ENCODE measurements around the gene ITGB8. TPM values are rescaled to one million over a fixed set of nuclear protein-coding genes. Genes with fewer than 3 reads are reported as not detected.

Gene ITGB8
- total RNA-seq, 1 donor = 13.0 TPM

- no peak overlapping the region for H3K4me3 ChIP-seq (ENCODE audit: low read depth, low read length)
- DNase-seq (ENCODE audit: low read depth) = no peak
- TF ChIP-seq, protein P1, sequence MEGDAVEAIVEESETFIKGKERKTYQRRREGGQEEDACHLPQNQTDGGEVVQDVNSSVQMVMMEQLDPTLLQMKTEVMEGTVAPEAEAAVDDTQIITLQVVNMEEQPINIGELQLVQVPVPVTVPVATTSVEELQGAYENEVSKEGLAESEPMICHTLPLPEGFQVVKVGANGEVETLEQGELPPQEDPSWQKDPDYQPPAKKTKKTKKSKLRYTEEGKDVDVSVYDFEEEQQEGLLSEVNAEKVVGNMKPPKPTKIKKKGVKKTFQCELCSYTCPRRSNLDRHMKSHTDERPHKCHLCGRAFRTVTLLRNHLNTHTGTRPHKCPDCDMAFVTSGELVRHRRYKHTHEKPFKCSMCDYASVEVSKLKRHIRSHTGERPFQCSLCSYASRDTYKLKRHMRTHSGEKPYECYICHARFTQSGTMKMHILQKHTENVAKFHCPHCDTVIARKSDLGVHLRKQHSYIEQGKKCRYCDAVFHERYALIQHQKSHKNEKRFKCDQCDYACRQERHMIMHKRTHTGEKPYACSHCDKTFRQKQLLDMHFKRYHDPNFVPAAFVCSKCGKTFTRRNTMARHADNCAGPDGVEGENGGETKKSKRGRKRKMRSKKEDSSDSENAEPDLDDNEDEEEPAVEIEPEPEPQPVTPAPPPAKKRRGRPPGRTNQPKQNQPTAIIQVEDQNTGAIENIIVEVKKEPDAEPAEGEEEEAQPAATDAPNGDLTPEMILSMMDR (IDR thresholded peaks at IDR 0.05; ENCODE audit: insufficient read depth, low read depth, low read length) = no peak
Measured at GRCh38 chr7:20459419-20459818, 128.7 kb downstream of the ITGB8 start.

DNA sequence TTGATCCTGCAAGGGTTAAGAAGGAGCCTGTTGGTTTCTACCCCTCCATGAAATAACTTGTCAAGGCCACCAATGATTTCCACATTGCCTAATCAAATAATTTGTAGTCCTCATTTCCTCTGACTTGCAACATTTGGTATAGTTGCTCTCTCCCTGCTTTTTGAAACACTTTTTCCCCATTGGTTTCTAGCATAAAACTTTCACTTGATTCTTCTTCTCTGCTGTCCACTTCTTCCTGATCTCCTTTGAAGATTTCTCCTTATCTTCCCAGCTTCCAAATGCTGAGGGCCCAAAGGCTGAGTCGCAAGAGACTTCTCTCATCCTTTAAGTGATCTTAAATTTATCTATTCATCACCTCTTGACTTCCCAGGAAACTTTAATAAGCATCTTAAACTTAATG is 134.2 kb downstream of the ITGB8 start:
- TF ChIP-seq, protein P1 (IDR thresholded peaks at IDR 0.05; ENCODE audit: insufficient read depth, low read depth, low read length) = no peak
- DNase-seq (ENCODE audit: low read depth) = no peak
- no peak overlapping the region for H3K4me3 ChIP-seq (ENCODE audit: low read depth, low read length)

Small RNA genes lying within 50 kb of the gene (small RNA-seq; reads per million reads assigned to genes)
- not detected for gene RF00275

Other genes starting within 250 kb of the ITGB8 start
- under 0.01 TPM in 2 replicates for gene MACC1, start 113.5 kb upstream of the ITGB8 start, total RNA-seq

All from fibroblast of villous mesenchyme (primary cell).